GM12892 (cell line): ENCODE data around the gene AOAH.

Experiments
- DNase-seq: peaks from one replicate; pipeline ENCODE4 v3.0.0; 2011; ENCODE audit not compliant: insufficient read length
- FAIRE-seq: peaks from 2 replicates; lab custom pipeline; 2011; peaks lifted over from hg19 to GRCh38; lab: Jason Lieb, UNC
- POLR2A ChIP-seq: IDR thresholded peaks from 2 replicates; pipeline ENCODE4 v1.6.1; 2011; ENCODE audit warnings: low read depth, low read length, control low read depth
- POLR2AphosphoS5 ChIP-seq: IDR thresholded peaks from 2 replicates; pipeline ENCODE4 v1.6.1; 2011; ENCODE audit warnings: low read depth, low read length, control low read depth
- TAF1 ChIP-seq: IDR thresholded peaks from 2 replicates; pipeline ENCODE4 v1.6.1; 2011; ENCODE audit warnings: low read depth, mild to moderate bottlenecking, control low read depth, low read length, borderline replicate concordance

The AOAH gene

DNA sequence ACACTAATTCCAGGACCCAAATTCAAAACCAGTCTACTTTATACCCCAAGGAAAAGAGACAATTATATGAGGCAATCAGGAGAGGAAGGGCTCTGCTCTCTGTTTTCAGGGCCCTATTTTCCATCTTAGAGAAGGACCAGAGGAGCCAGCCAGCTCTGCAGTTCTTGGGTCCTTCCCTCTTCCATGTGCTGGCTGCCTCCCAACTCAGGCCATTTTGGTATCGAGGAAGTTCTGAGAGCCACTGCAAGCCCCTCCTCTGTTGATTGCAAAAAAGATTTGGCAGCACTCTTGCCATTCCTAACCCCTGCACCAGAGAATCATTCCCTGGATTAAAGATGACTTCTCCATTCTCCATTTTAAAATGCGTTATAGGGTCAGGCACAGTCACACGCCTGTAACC is 151.2 kb downstream of the AOAH start:
- DNase-seq (no peak), FAIRE-seq (no peak)
- TF ChIP-seq POLR2AphosphoS5 (no peak), POLR2A (no peak), TAF1 (no peak)

DNA sequence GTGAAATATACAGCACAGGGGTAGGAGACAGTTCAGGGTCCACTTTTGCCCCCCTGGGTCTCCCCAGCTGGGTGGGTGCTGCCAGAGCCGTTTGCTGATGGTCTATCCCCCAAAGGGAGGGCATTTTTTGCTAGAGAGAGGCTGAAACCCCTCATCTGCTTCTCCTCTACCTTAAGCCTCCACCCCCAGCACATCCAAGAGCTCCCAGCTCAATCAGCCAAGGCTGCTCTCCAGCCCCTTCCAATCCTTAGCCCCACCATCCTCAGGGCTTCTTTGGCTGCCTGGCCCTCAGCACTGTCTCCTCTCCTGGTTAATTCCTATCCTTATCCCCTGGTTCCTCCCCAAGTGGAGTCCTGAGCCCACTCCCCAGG is 153.1 kb downstream of the AOAH start:
- no peak for FAIRE-seq

DNA sequence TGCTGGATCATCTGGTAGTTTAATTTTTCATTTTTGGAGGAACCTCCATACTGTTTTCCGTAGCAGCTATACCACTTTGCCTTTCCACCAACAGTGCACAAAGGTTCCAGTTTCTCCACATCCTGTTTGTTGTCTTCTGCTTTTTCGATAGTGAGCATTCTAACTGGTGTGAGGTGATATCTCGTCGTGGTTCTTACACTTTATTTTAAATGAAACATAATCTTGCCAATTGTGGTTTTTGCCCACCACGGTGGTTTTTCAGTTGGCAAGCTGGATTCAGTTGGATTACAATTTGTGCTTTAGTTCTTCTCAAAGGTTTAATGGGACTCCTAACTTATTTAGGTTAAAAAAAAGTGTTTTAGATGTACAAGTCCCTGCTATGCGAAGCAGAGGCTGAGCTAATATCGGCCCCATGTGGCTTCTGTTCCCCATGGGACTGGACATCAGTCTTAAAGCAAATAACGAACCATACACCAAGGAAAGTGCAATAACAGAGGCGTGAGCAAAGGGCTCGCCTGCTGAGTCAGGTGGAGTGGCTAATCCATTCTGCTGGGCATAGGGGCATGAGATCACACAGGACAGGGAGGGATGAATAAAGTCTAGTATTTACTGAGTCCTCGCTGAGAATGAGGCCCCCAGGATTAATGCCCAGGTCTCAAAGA is 153.6 kb downstream of the AOAH start:
- no peak for TF ChIP-seq POLR2AphosphoS5
- no peak for TF ChIP-seq POLR2A
- TF ChIP-seq TAF1 = no peak
- DNase-seq (no peak), FAIRE-seq (no peak)

More for the DNA sequence above, 153.1 kb downstream of the AOAH start:
- no peak for DNase-seq
- TF ChIP-seq TAF1 (no peak), POLR2AphosphoS5 (no peak), POLR2A (no peak)

DNA sequence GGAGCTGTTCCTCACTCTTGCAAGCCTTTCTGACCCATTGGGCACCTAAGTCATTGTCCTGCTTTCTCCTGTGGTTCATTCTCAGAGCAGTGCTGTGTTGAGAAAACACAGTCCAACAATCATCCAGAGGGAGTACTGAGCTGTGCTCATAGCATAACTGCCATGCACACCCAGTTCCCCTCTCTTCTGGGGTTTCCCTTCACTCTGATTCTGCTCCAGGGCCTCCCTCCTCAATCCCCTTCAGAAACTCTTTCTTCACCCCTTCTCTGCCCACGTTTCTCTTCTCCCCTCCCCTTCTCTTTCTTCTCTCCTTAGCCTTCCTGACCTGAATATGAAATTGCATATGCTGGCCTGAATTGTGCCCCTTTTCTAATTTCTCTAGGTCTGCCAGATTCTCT is 155.8 kb downstream of the AOAH start:
- no peak for FAIRE-seq
- no peak for TF ChIP-seq POLR2A
- no peak for TF ChIP-seq POLR2AphosphoS5
- no peak for TF ChIP-seq TAF1
- DNase-seq = no peak

DNA sequence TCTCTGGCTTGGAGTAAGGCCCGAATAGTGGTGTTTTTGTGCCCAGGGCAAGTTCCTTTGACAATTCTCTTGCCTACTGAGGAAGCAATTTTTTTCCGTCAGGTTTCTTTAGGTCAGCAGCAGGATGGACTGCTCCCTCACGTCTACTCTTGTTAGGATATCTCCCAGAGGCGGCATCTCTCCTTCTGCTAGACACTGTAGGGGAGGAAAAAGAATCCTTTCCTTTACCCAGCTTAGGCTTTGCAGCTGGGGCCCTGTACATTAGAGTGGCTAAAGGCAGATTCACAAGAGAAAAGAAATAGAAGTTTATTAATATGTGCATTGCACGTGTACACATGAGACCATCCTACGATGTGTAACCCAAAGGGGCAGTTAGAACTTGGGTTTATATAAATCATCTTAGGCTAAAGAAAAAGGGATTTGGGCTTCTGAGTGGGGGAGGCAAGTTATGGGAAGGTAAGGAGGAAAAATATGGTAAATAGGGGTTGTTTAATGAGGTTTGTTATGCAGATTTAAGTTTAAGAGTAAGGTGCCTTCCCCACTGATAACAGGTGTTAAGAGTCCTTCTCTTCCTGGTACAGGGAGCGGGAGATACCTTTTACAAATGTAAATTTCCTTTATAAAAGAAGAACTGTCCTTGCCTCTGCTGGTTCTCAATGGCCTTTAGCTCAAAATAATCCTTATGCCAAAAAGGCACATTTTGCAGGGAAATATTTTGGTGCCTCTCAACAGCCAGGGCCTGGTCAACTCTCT is 156.4 kb downstream of the AOAH start:
- FAIRE-seq (no peak), DNase-seq (no peak)
- TF ChIP-seq TAF1 = no peak
- TF ChIP-seq POLR2A = no peak
- no peak for TF ChIP-seq POLR2AphosphoS5

GRCh38 chr7:36565792-36566356 is 158.4 kb downstream of the AOAH start:
- DNase-seq (no peak), FAIRE-seq (no peak)

GRCh38 chr7:36564489-36564888 is 159.8 kb downstream of the AOAH start:
- TF ChIP-seq POLR2A (no peak), TAF1 (no peak), POLR2AphosphoS5 (no peak)
- no peak for FAIRE-seq
- no peak for DNase-seq

More at GRCh38 chr7:36565792-36566356, 158.4 kb downstream of the AOAH start:
- TF ChIP-seq TAF1 = no peak
- no peak for TF ChIP-seq POLR2AphosphoS5
- no peak for TF ChIP-seq POLR2A

- FAIRE-seq (no peak), DNase-seq (no peak)
- TF ChIP-seq TAF1 (no peak), POLR2A (no peak), POLR2AphosphoS5 (no peak)
Measured at GRCh38 chr7:36563706-36564327, 160.5 kb downstream of the AOAH start.

DNA sequence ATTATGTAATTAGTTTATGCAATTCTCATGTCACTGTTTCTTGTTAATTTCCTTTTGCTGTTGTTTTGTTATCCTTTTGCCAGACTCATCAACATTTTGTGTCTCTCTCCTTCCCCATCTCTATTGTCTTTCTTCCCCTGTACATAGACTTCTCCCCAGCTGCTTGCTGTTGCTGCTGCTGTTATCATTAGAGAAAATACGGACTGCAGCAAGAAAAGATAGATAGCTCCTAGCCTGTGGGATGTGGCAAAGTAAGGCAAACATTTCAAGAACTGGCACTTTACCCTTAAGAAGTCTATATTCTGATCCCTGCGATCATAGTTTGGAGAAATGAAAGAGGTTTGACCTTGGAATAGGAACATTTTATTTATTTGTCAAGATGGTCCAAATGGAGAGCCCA is 162.2 kb downstream of the AOAH start:
- TF ChIP-seq POLR2A = no peak
- no peak for TF ChIP-seq TAF1
- no peak for TF ChIP-seq POLR2AphosphoS5
- no peak for FAIRE-seq
- DNase-seq = no peak

DNA sequence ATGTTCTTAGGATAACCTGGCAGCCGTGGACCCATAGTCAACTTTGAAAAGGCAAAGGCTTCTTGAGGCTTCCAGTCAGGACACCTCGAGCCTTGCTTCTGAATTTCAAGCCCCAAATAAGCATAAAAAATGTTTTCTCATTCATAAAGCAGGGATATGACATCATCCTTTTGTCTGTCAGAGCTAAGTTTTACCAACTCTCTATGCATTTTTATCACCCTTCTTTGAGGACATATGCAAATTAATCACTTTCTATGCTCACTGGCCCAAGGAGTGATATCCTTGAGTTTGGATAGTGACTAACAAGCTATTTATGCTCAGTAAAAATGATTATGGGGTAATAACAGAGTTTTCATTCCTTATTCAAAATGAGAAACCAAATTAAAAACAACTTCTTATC is 175.3 kb downstream of the AOAH start:
- TF ChIP-seq POLR2AphosphoS5 (no peak), TAF1 (no peak), POLR2A (no peak)
- FAIRE-seq = no peak
- no peak for DNase-seq

GRCh38 chr7:36547416-36547815 is 176.9 kb downstream of the AOAH start:
- DNase-seq = no peak
- no peak for TF ChIP-seq POLR2AphosphoS5
- no peak for FAIRE-seq

GRCh38 chr7:36546331-36546730 is 178.0 kb downstream of the AOAH start:
- TF ChIP-seq POLR2A (no peak), POLR2AphosphoS5 (no peak), TAF1 (no peak)
- no peak for DNase-seq
- no peak for FAIRE-seq
